H1 (cell line): ENCODE results near the gene CWC27. TPM values are rescaled to one million over a fixed set of nuclear protein-coding genes. Genes with fewer than 3 reads are reported as not detected.

Experiments used
- CTCF ChIA-PET: fragments of 300-600 bp; sonication (Branson Sonifier 250); formaldehyde crosslinking; loops from one replicate; lab custom pipeline; 2021; ENCODE audit not compliant: partially characterized antibody; lab: Charles Lee
- POLR2A ChIA-PET: fragments of 300-600 bp; sonication (Branson Sonifier 250); formaldehyde crosslinking; loops from one replicate; lab custom pipeline; 2021; ENCODE audit warnings: inconsistent platforms; ENCODE audit not compliant: partially characterized antibody; lab: Charles Lee
- DNase-seq, 2 experiments: peaks; one replicate each; pipeline versions ENCODE4 v3.0.0 to v3.0.0-alpha.2; 2010 to 2022; ENCODE audit warnings: low spot score in 2 of 2, low read depth in 1 of 2, mixed read lengths in 1 of 2
- FAIRE-seq: peaks from 2 replicates; lab custom pipeline; 2011; peaks lifted over from hg19 to GRCh38; lab: Jason Lieb, UNC
- H2AFZ ChIP-seq: 2 replicates; pipeline ENCODE4 v1.8.1; 2012; ENCODE audit warnings: low read length, inconsistent platforms
- H2AK5ac ChIP-seq: 2 replicates; pipeline ENCODE4 v1.6.1; 2013; ENCODE audit warnings: low read depth, low read length
- H2BK120ac ChIP-seq: replicated peaks from 2 replicates; pipeline ENCODE3; 2013; ENCODE audit warnings: low read depth, low read length, inconsistent platforms
- H2BK12ac ChIP-seq: 2 replicates; pipeline ENCODE4 v1.6.1; 2013; ENCODE audit warnings: low read depth, low read length
- H2BK15ac ChIP-seq: 2 replicates; pipeline ENCODE4 v1.6.1; 2013; ENCODE audit warnings: low read length
- H2BK20ac ChIP-seq: 2 replicates; pipeline ENCODE4 v1.6.1; 2013; ENCODE audit warnings: low read length
- H2BK5ac ChIP-seq: 2 replicates; pipeline ENCODE4 v1.6.1; 2013; ENCODE audit warnings: low read depth, low read length
- H3K14ac ChIP-seq: 2 replicates; pipeline ENCODE4 v1.6.1; 2013; ENCODE audit warnings: inconsistent platforms; ENCODE audit not compliant: insufficient read length
- H3K18ac ChIP-seq: 2 replicates; pipeline ENCODE4 v1.6.1; 2013; ENCODE audit warnings: low read length; ENCODE audit errors: extremely low read depth
- H3K23ac ChIP-seq: 2 replicates; pipeline ENCODE4 v1.6.1; 2013; ENCODE audit warnings: inconsistent platforms; ENCODE audit not compliant: insufficient read length
- H3K23me2 ChIP-seq: 2 replicates; pipeline ENCODE4 v1.6.1; 2013; ENCODE audit warnings: low read depth, low read length
- H3K27ac ChIP-seq: 2 replicates; pipeline ENCODE4 v1.6.1; 2011; ENCODE audit warnings: low read depth, low read length, inconsistent platforms
- H3K27me3 ChIP-seq, 4 experiments: replicated peaks in 1 of 4; 1 replicate in 1 of 4; 2 replicates in 3 of 4; pipeline versions ENCODE4 v1.6.1 to v1.8.1; 2011 to 2013; ENCODE audit warnings: low read length in 3 of 4, mild to moderate bottlenecking in 3 of 4, inconsistent platforms in 2 of 4, mixed read lengths in 2 of 4, moderate library complexity in 1 of 4; ENCODE audit not compliant: control insufficient read depth in 3 of 4, insufficient read depth in 3 of 4; ENCODE audit errors: extremely low read depth in 1 of 4
- H3K36me3 ChIP-seq, 4 experiments: 2 replicates each; pipeline versions ENCODE4 v1.6.1 to v1.8.1; 2011 to 2013; ENCODE audit warnings: mild to moderate bottlenecking in 4 of 4, low read length in 3 of 4, moderate library complexity in 2 of 4, control low read depth in 1 of 4, inconsistent platforms in 1 of 4; ENCODE audit not compliant: insufficient read depth in 4 of 4, control insufficient read depth in 2 of 4
- H3K4ac ChIP-seq: replicated peaks from 2 replicates; pipeline ENCODE3; 2013; ENCODE audit warnings: low read length, low read depth, mixed read lengths, inconsistent platforms; ENCODE audit not compliant: insufficient read length
- H3K4me1 ChIP-seq, 4 experiments: replicated peaks in 1 of 4; 1 replicate in 1 of 4; 2 replicates in 3 of 4; pipeline versions ENCODE4 v1.6.1 to v1.8.1; 2011 to 2013; ENCODE audit warnings: low read length in 3 of 4, inconsistent platforms in 2 of 4, mixed read lengths in 1 of 4; ENCODE audit not compliant: insufficient read depth in 4 of 4, control insufficient read depth in 3 of 4
- H3K4me2 ChIP-seq, 2 experiments: 2 replicates each; pipeline versions ENCODE4 v1.6.1 to v1.8.1; 2011 to 2013; ENCODE audit warnings: low read depth in 2 of 2, low read length in 2 of 2, control low read depth in 1 of 2, inconsistent platforms in 1 of 2, mild to moderate bottlenecking in 1 of 2; ENCODE audit not compliant: insufficient read depth in 1 of 2
- H3K4me3 ChIP-seq, 4 experiments: fragments of 200-600, 300-600 bp in 1 of 4; sonication (generic), shearing (Covaris generic), sonication (Bioruptor Twin) in 1 of 4; 2 replicates each; pipeline versions ENCODE4 v1.5.1 to v1.8.1; 2011 to 2016; ENCODE audit warnings: low read length in 4 of 4, low read depth in 3 of 4, control low read depth in 2 of 4, inconsistent platforms in 2 of 4, mild to moderate bottlenecking in 2 of 4, mixed read lengths in 1 of 4, moderate library complexity in 1 of 4; ENCODE audit not compliant: insufficient read depth in 2 of 4; ENCODE audit errors: extremely low read depth in 1 of 4
- H3K56ac ChIP-seq: replicated peaks from 2 replicates; pipeline ENCODE3; 2013; ENCODE audit warnings: low read depth, mild to moderate bottlenecking, mixed read lengths, low read length, inconsistent platforms; ENCODE audit not compliant: insufficient read length
- H3K79me1 ChIP-seq: 2 replicates; pipeline ENCODE4 v1.6.1; 2013; ENCODE audit warnings: low read depth, low read length, control low read depth
- H3K79me2 ChIP-seq, 2 experiments: 2 replicates each; pipeline versions ENCODE4 v1.6.1 to v1.8.1; 2012 to 2013; ENCODE audit warnings: low read length in 2 of 2, mild to moderate bottlenecking in 2 of 2, inconsistent platforms in 1 of 2; ENCODE audit not compliant: insufficient read depth in 2 of 2, control insufficient read depth in 1 of 2
- H3K9ac ChIP-seq, 4 experiments: replicated peaks in 1 of 4; 1 replicate in 1 of 4; 2 replicates in 3 of 4; pipeline versions ENCODE4 v1.6.1 to v1.8.1; 2011 to 2013; ENCODE audit warnings: low read depth in 3 of 4, low read length in 3 of 4, control low read depth in 2 of 4, mild to moderate bottlenecking in 2 of 4, moderate library complexity in 2 of 4, inconsistent platforms in 1 of 4; ENCODE audit errors: extremely low read depth in 1 of 4
- H3K9me3 ChIP-seq, 2 experiments: 2 replicates each; pipeline versions ENCODE4 v1.6.1 to v1.8.1; 2012 to 2013; ENCODE audit warnings: mild to moderate bottlenecking in 2 of 2, moderate library complexity in 2 of 2, control low read depth in 1 of 2, inconsistent platforms in 1 of 2, low read depth in 1 of 2, low read length in 1 of 2, mixed read lengths in 1 of 2; ENCODE audit not compliant: insufficient read depth in 2 of 2
- H4K20me1 ChIP-seq, 2 experiments: replicated peaks in 1 of 2; 2 replicates each; pipeline versions ENCODE3 to v1.8.1; 2011 to 2013; ENCODE audit warnings: inconsistent platforms in 2 of 2, low read length in 2 of 2, mild to moderate bottlenecking in 1 of 2; ENCODE audit not compliant: insufficient read depth in 2 of 2, control insufficient read depth in 1 of 2
- H4K5ac ChIP-seq: 2 replicates; pipeline ENCODE4 v1.6.1; 2013; ENCODE audit warnings: low read length, low read depth, mixed read lengths, inconsistent platforms; ENCODE audit not compliant: insufficient read length
- H4K8ac ChIP-seq: 2 replicates; pipeline ENCODE4 v1.8.0; 2013; ENCODE audit warnings: mild to moderate bottlenecking, moderate library complexity, low read length, inconsistent platforms; ENCODE audit not compliant: insufficient read depth; ENCODE audit errors: extremely low read depth
- H4K91ac ChIP-seq: replicated peaks from 2 replicates; pipeline ENCODE3; 2013; ENCODE audit warnings: low read length, mixed read lengths, inconsistent platforms; ENCODE audit not compliant: insufficient read length
- BACH1 ChIP-seq: IDR thresholded peaks from 2 replicates; pipeline ENCODE4 v1.6.1; 2012; ENCODE audit warnings: low read length, improper control_type of control experiment
- BRCA1 ChIP-seq: IDR thresholded peaks from 2 replicates; pipeline ENCODE4 v1.6.1; 2012; ENCODE audit warnings: low read depth, low read length, improper control_type of control experiment
- CBX5 ChIP-seq: fragments of 300-800, 300-1000 bp; sonication (generic); IDR thresholded peaks from 2 replicates; pipeline ENCODE4 v1.7.1; 2016; ENCODE audit warnings: antibody characterized with exemption, low read length, low read depth
- CHD1 ChIP-seq: IDR thresholded peaks from 2 replicates; pipeline ENCODE4 v1.6.1; 2012; ENCODE audit warnings: low read depth, low read length, improper control_type of control experiment
- CHD2 ChIP-seq: IDR thresholded peaks from 2 replicates; pipeline ENCODE4 v1.6.1; 2012; ENCODE audit warnings: low read length, improper control_type of control experiment
- E2F6 ChIP-seq: IDR thresholded peaks from 2 replicates; pipeline ENCODE4 v1.6.1; 2012; ENCODE audit warnings: inconsistent platforms
- EZH2 ChIP-seq: fragments of 200-600 bp; sonication (generic); IDR thresholded peaks from 2 replicates; pipeline ENCODE4 v1.7.1; 2012; ENCODE audit warnings: low read depth, mild to moderate bottlenecking, moderate library complexity, low read length, inconsistent platforms; ENCODE audit not compliant: severe bottlenecking
- JUND ChIP-seq: IDR thresholded peaks from 2 replicates; pipeline ENCODE4 v1.6.1; 2011; ENCODE audit warnings: mild to moderate bottlenecking, improper control_type of control experiment, low read length
- MAFK ChIP-seq: IDR thresholded peaks from 2 replicates; pipeline ENCODE4 v1.6.1; 2012; ENCODE audit warnings: low read depth, mild to moderate bottlenecking, improper control_type of control experiment, low read length
- NANOG ChIP-seq: IDR thresholded peaks from 2 replicates; pipeline ENCODE4 v1.6.1; 2011; ENCODE audit warnings: low read length, low read depth, mild to moderate bottlenecking, inconsistent platforms; ENCODE audit not compliant: insufficient read depth, poor library complexity, severe bottlenecking
- POLR2AphosphoS5 ChIP-seq: IDR thresholded peaks from 2 replicates; pipeline ENCODE4 v1.6.1; 2011; ENCODE audit warnings: low read depth, low read length
- SIN3A ChIP-seq, 2 experiments: IDR thresholded peaks in 1 of 2; conservative IDR thresholded peaks in 1 of 2; 2 replicates each; pipeline ENCODE4 v1.6.1; 2011 to 2012; ENCODE audit warnings: low read length in 2 of 2, improper control_type of control experiment in 1 of 2, low read depth in 1 of 2, mild to moderate bottlenecking in 1 of 2
- SP2 ChIP-seq: IDR thresholded peaks from 2 replicates; pipeline ENCODE4 v1.6.1; 2012; ENCODE audit warnings: mild to moderate bottlenecking, low read length, inconsistent platforms
- YY1 ChIP-seq: IDR thresholded peaks from 2 replicates; pipeline ENCODE4 v1.6.1; 2011; ENCODE audit warnings: low read depth, mild to moderate bottlenecking, low read length
- ZNF274 ChIP-seq: IDR thresholded peaks from 2 replicates; pipeline ENCODE4 v1.7.0; 2012; ENCODE audit warnings: low read length, borderline replicate concordance; ENCODE audit errors: extremely low read depth
- polyA plus RNA-seq, 7 experiments: library from polyadenylated mRNA; depleted of rRNA in 3 of 7; stranded (reverse) in 5 of 7; unstranded in 2 of 7; fragments of >200 nt in 5 of 7; fragments of 200-250 nt in 2 of 7; gene quantifications; 1 replicate in 5 of 7; 2 replicates in 1 of 7; 4 replicates in 1 of 7; pipeline versions ENCODE4 v1.2.1 to v1.2.3, GENCODE V29; 2011 to 2013; ENCODE audit warnings: missing spikeins in 2 of 7, mixed read lengths in 2 of 7
- total RNA-seq: library from RNA; stranded (reverse); fragmentation: NEBNext Ultra II Directional; extraction: Animal tissue kit (Norgen Biotek cat#: 25700); gene quantifications from 2 replicates; pipeline ENCODE4 v1.2.1, GENCODE V29; 2021

Gene CWC27
- total and polyA plus RNA-seq, 2 of the 8 experiments (the other 6 are each of a cell fraction or from before 2014, with no cell fraction given): 24.9 to 43.4 TPM

DNA sequence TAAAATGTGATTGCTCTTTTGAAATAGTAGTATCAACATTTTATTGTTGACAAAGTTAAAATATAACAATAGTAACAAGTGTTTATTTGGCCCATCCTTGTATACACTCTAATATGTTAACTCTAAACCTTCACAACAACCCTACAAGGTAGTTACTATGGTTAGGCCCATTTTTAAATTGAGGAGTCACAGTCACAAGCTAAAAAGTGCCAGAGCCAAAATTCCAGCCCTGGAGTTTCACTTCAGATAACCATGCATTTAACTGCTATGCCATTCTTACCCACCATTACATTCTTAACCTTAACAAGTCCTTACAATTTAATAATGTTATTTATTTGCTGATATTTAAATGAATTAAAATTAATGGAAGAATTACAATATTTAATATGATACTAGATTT lies 91.2 kb downstream of the CWC27 start:
- ChIA-PET CTCF (no interaction called here), POLR2A (interaction anchor here (0.6 kb wide), 1 partner anchor 59 kb away, joined by 3 read pairs; no protein-coding TSS in a partner anchor)
- DNase-seq (no peak), FAIRE-seq (no peak)
- H3K9me3 ChIP-seq: no peaks in the 10 kb centered on the region
- H3K9ac ChIP-seq: no peak overlapping the region
- H3K18ac ChIP-seq: no peak overlapping the region
- no peaks in the 10 kb centered on the region for H3K36me3 ChIP-seq
- no peak overlapping the region for H3K4me3 ChIP-seq
- H3K14ac ChIP-seq: no peak overlapping the region
- no peaks in the 10 kb centered on the region for H4K20me1 ChIP-seq
- H3K23me2 ChIP-seq: no peaks in the 10 kb centered on the region
- H2BK5ac ChIP-seq: no peak overlapping the region
- no peaks in the 10 kb centered on the region for H3K27me3 ChIP-seq
- H3K56ac ChIP-seq: no peak overlapping the region
- H3K79me1 ChIP-seq: no peaks in the 10 kb centered on the region
- no peak overlapping the region for H3K4me2 ChIP-seq
- H4K5ac ChIP-seq: no peak overlapping the region
- H3K27ac ChIP-seq: no peak overlapping the region
- no peak overlapping the region for H2AFZ ChIP-seq
- H4K91ac ChIP-seq: no peak overlapping the region
- H2BK15ac ChIP-seq: no peak overlapping the region
- no peak overlapping the region for H3K23ac ChIP-seq
- H3K4me1 ChIP-seq: no peaks in the 10 kb centered on the region
- no peak overlapping the region for H3K4ac ChIP-seq
- H2BK20ac ChIP-seq: no peak overlapping the region
- no peak overlapping the region for H2BK12ac ChIP-seq
- no peaks in the 10 kb centered on the region for H3K79me2 ChIP-seq
- no peak overlapping the region for H2BK120ac ChIP-seq
- no peak overlapping the region for H4K8ac ChIP-seq
- H2AK5ac ChIP-seq: no peak overlapping the region
- TF ChIP-seq MAFK: no peak
- no peak for TF ChIP-seq SP2
- no peak for TF ChIP-seq E2F6
- no peak for TF ChIP-seq EZH2
- TF ChIP-seq ZNF274: no peak
- TF ChIP-seq POLR2AphosphoS5: no peak
- no peak for TF ChIP-seq JUND
- no peak for TF ChIP-seq NANOG
- TF ChIP-seq CHD2: no peak
- TF ChIP-seq BRCA1: no peak
- TF ChIP-seq BACH1: no peak
- no peak for TF ChIP-seq SIN3A (conservative IDR thresholded peaks at IDR 0.05 in 1 of 2, IDR thresholded peaks at IDR 0.05 in 1 of 2; ENCODE audit: low read depth in 1 of 2, low read length in 2 of 2)
- TF ChIP-seq CHD1: no peak
- no peak for TF ChIP-seq YY1
- TF ChIP-seq CBX5: no peak
